ENCODE measurements around the gene HTR3E.
"Not testable (repeated sequence)": the region's sequence is repeated elsewhere in the genome, so short reads cannot be mapped to it uniquely, and the experiment has no call there.

The HTR3E gene

GRCh38 chr3:184096811-184097383, at the start of gene HTR3E:
Gene HTR3E, plus strand, starts transcription at chr3:184097064. Its CDS starts 466 bp downstream, at chr3:184097530.
- DNase-seq = no peak

GRCh38 chr3:184050217-184050847, 46.5 kb upstream of the HTR3E start:
- no peak for DNase-seq

GRCh38 chr3:184052767-184053166, 44.1 kb upstream of the HTR3E start, which contains the start of gene HTR3C:
Gene HTR3C, plus strand, starts transcription at chr3:184053047. Its CDS starts 34 bp downstream, at chr3:184053081.
- DNase-seq = no peak

GRCh38 chr3:184058029-184058428, 38.8 kb upstream of the HTR3E start:
- DNase-seq = no peak

GRCh38 chr3:184059424-184059823, 37.4 kb upstream of the HTR3E start:
- DNase-seq = no peak

- no peak for DNase-seq
These were observed 34.2 kb upstream of the HTR3E start for GRCh38 chr3:184062637-184063036.

- DNase-seq = no peak
These were observed 30.7 kb upstream of the HTR3E start for GRCh38 chr3:184066211-184066610.

GRCh38 chr3:184067573-184068055, 29.2 kb upstream of the HTR3E start:
- DNase-seq = no peak

- DNase-seq = no peak
These were observed 28.5 kb upstream of the HTR3E start for GRCh38 chr3:184068344-184068743.

- not testable (repeated sequence) for DNase-seq
These were observed 25.7 kb upstream of the HTR3E start for GRCh38 chr3:184071142-184071541.

- no peak for DNase-seq
These were observed 23.2 kb upstream of the HTR3E start for GRCh38 chr3:184073621-184074020.

- no peak for DNase-seq
These were observed 21.0 kb upstream of the HTR3E start for GRCh38 chr3:184075901-184076300.

- no peak for DNase-seq
These were observed 19.0 kb upstream of the HTR3E start for GRCh38 chr3:184077881-184078280.

GRCh38 chr3:184078851-184079250, 18.0 kb upstream of the HTR3E start:
- no peak for DNase-seq

GRCh38 chr3:184081116-184081830, 15.6 kb upstream of the HTR3E start:
- no peak for DNase-seq

GRCh38 chr3:184082034-184082433, 14.8 kb upstream of the HTR3E start:
- DNase-seq = no peak

- no peak for DNase-seq
These were observed 14.4 kb upstream of the HTR3E start for GRCh38 chr3:184082465-184082864.

GRCh38 chr3:184085389-184085852, 11.4 kb upstream of the HTR3E start:
- no peak for DNase-seq

- no peak for DNase-seq
These were observed 4.7 kb upstream of the HTR3E start for GRCh38 chr3:184092199-184092598.

GRCh38 chr3:184097556-184097955, 692 bp downstream of the HTR3E start:
- DNase-seq = no peak

GRCh38 chr3:184099806-184100686, 3.2 kb downstream of the HTR3E start:
- no peak for DNase-seq

- no peak for DNase-seq
These were observed 13.5 kb downstream of the HTR3E start for GRCh38 chr3:184110316-184110725.

GRCh38 chr3:184116017-184116416, 19.2 kb downstream of the HTR3E start:
- no peak for DNase-seq
